Measurements from ENCODE around the gene NMU.
"Not testable (repeated sequence)": the region's sequence is repeated elsewhere in the genome, so short reads cannot be mapped to it uniquely, and the experiment has no call there.

Gene NMU

GRCh38 chr4:55635282-55635681, 816 bp downstream of the NMU start:
- DNase-seq: peak; percentile 15
- Mint-ChIP-seq H3K4me1 (peaks cover 46% of the 10 kb centered on the region), H3K36me3 (ENCODE audit: low read depth) (peaks cover 22% of the 10 kb centered on the region), H3K9me3 (peaks cover 18% of the 10 kb centered on the region), H3K27ac (no peak overlapping the region), H3K27me3 (ENCODE audit: low read depth, poor library complexity) (peaks cover 28% of the 10 kb centered on the region), H3K4me3 (peak overlapping the region; percentile 89)
- TF ChIP-seq CTCF (IDR thresholded peaks at IDR 0.05): no peak

GRCh38 chr4:55634417-55635128, 1.5 kb downstream of the NMU start:
- TF ChIP-seq CTCF (IDR thresholded peaks at IDR 0.05): no peak
- peak overlapping the region; percentile 89 for H3K4me3 Mint-ChIP-seq
- peaks cover 20% of the 10 kb centered on the region for H3K9me3 Mint-ChIP-seq
- H3K36me3 Mint-ChIP-seq (ENCODE audit: low read depth): peaks cover 30% of the 10 kb centered on the region
- H3K27ac Mint-ChIP-seq: no peak overlapping the region
- no peak for DNase-seq
- H3K4me1 Mint-ChIP-seq: peaks cover 46% of the 10 kb centered on the region
- H3K27me3 Mint-ChIP-seq (ENCODE audit: low read depth, poor library complexity): peaks cover 28% of the 10 kb centered on the region

- Mint-ChIP-seq H3K27ac (no peak overlapping the region), H3K4me3 (peak overlapping the region; percentile 89), H3K4me1 (peaks cover 46% of the 10 kb centered on the region), H3K27me3 (ENCODE audit: low read depth, poor library complexity) (peaks cover 28% of the 10 kb centered on the region), H3K9me3 (peaks cover 20% of the 10 kb centered on the region), H3K36me3 (ENCODE audit: low read depth) (peaks cover 36% of the 10 kb centered on the region)
- no peak for TF ChIP-seq CTCF (IDR thresholded peaks at IDR 0.05)
- no peak for DNase-seq
Measured at GRCh38 chr4:55633903-55634302, 2.2 kb downstream of the NMU start.

- no peak for TF ChIP-seq CTCF (IDR thresholded peaks at IDR 0.05)
- DNase-seq: no peak
- no peaks in the 10 kb centered on the region for H3K4me1 Mint-ChIP-seq
- H3K4me3 Mint-ChIP-seq: no peak overlapping the region
- H3K27ac Mint-ChIP-seq: no peak overlapping the region
- H3K36me3 Mint-ChIP-seq (ENCODE audit: low read depth): peaks cover 43% of the 10 kb centered on the region
- peaks cover 20% of the 10 kb centered on the region for H3K9me3 Mint-ChIP-seq
- peaks cover 3% of the 10 kb centered on the region for H3K27me3 Mint-ChIP-seq (ENCODE audit: low read depth, poor library complexity)
Measured at GRCh38 chr4:55625835-55626234, 10.3 kb downstream of the NMU start.

- H3K36me3 Mint-ChIP-seq (ENCODE audit: low read depth): peaks cover 25% of the 10 kb centered on the region
- not testable (repeated sequence) for H3K27ac Mint-ChIP-seq
Measured at GRCh38 chr4:55624063-55624462, 12.0 kb downstream of the NMU start.

GRCh38 chr4:55618546-55619143, 17.5 kb downstream of the NMU start:
- peaks cover 11% of the 10 kb centered on the region for H3K9me3 Mint-ChIP-seq
- TF ChIP-seq CTCF (IDR thresholded peaks at IDR 0.05): no peak
- H3K4me3 Mint-ChIP-seq: peak overlapping the region; percentile 76
- DNase-seq: no peak
- no peaks in the 10 kb centered on the region for H3K27me3 Mint-ChIP-seq (ENCODE audit: low read depth, poor library complexity)
- peaks cover 22% of the 10 kb centered on the region for H3K36me3 Mint-ChIP-seq (ENCODE audit: low read depth)
- H3K27ac Mint-ChIP-seq: peak overlapping the region; percentile 41
- no peaks in the 10 kb centered on the region for H3K4me1 Mint-ChIP-seq

More at GRCh38 chr4:55624063-55624462, 12.0 kb downstream of the NMU start:
- peaks cover 13% of the 10 kb centered on the region for H3K9me3 Mint-ChIP-seq
- not testable (repeated sequence) for H3K4me1 Mint-ChIP-seq; H3K4me3 Mint-ChIP-seq; DNase-seq; H3K27me3 Mint-ChIP-seq (ENCODE audit: low read depth, poor library complexity)
